A204.1 (cell line): ENCODE measurements around the gene ZSCAN16.

Experiments used
- FAIRE-seq: peaks from 2 replicates; lab custom pipeline; 2012; peaks lifted over from hg19 to GRCh38; lab: Jason Lieb, UNC

The ZSCAN16 gene

GRCh38 chr6:28176373-28176772 lies 52.0 kb downstream of the ZSCAN16 start:
- no peak for FAIRE-seq
